GM23338 (cell line): ENCODE data around the gene SLC4A9.

ENCODE experiments used
- CREB1 ChIP-seq: fragments of 250-450 bp; sonication (Bioruptor Pico); IDR thresholded peaks from 2 replicates; pipeline ENCODE4 v1.5.0; 2020; ENCODE audit warnings: low read depth, mild to moderate bottlenecking, moderate library complexity
- CTCF ChIP-seq, 2 experiments: fragments of 200-600 bp in 1 of 2; sonication (generic) in 1 of 2; conservative IDR thresholded peaks; 2 replicates each; pipeline versions ENCODE4 v1.5.1 to v1.6.1; 2016 to 2017; ENCODE audit warnings: antibody characterized with exemption in 2 of 2, low read depth in 2 of 2, mild to moderate bottlenecking in 2 of 2, moderate library complexity in 1 of 2
- EZH2 ChIP-seq: fragments of 200-600 bp; sonication (generic); IDR thresholded peaks from one replicate; pipeline ENCODE4 v1.8.0; 2017; ENCODE audit warnings: antibody characterized with exemption, mild to moderate bottlenecking, low read depth; ENCODE audit not compliant: unreplicated experiment
- JUNB ChIP-seq: IDR thresholded peaks from one replicate; pipeline ENCODE4 v1.6.1; 2016; ENCODE audit warnings: antibody characterized with exemption; ENCODE audit not compliant: unreplicated experiment
- NANOG ChIP-seq: IDR thresholded peaks from 2 replicates; pipeline ENCODE4 v1.6.1; 2016; ENCODE audit warnings: antibody characterized with exemption, borderline replicate concordance
- POLR2AphosphoS5 ChIP-seq: IDR thresholded peaks from 2 replicates; pipeline ENCODE4 v1.6.1; 2016; ENCODE audit warnings: antibody characterized with exemption, low read depth
- REST ChIP-seq: IDR thresholded peaks from one replicate; pipeline ENCODE4 v1.6.1; 2018; ENCODE audit warnings: antibody characterized with exemption; ENCODE audit not compliant: unreplicated experiment
- ZNF114 ChIP-seq: fragments of 250-450 bp; sonication (Bioruptor Pico); IDR thresholded peaks from 2 replicates; pipeline ENCODE4 v1.5.0; 2020; ENCODE audit warnings: mild to moderate bottlenecking, moderate library complexity
- ZNF331 ChIP-seq: fragments of 250-450 bp; sonication (Bioruptor Pico); IDR thresholded peaks from 2 replicates; pipeline ENCODE4 v1.5.0; 2020; ENCODE audit warnings: low read depth, mild to moderate bottlenecking, moderate library complexity

GRCh38 chr5:140363631-140364471 lies 3.9 kb downstream of the SLC4A9 start:
- TF ChIP-seq EZH2 (no peak), NANOG (no peak), REST (no peak), CTCF (conservative IDR thresholded peaks at IDR 0.05; ENCODE audit: low read depth in 2 of 2) (no peak), JUNB (no peak), POLR2AphosphoS5 (no peak), ZNF114 (no peak), CREB1 (CRISPR knock-in tag) (no peak), ZNF331 (CRISPR knock-in tag) (no peak)
